ENCODE results near the gene C9orf153.
"Not testable (repeated sequence)": the region's sequence is repeated elsewhere in the genome, so short reads cannot be mapped to it uniquely, and the experiment has no call there.

C9orf153 gene

GRCh38 chr9:86190700-86191099 is 68.8 kb downstream of the C9orf153 start:
- not testable (repeated sequence) for DNase-seq (ENCODE audit: low spot score)

- no peak for DNase-seq (ENCODE audit: low spot score)
Measured at GRCh38 chr9:86187121-86187520, 72.3 kb downstream of the C9orf153 start.

GRCh38 chr9:86186696-86187095 is 72.8 kb downstream of the C9orf153 start:
- no peak for DNase-seq (ENCODE audit: low spot score)

GRCh38 chr9:86185872-86186271 is 73.6 kb downstream of the C9orf153 start:
- DNase-seq (ENCODE audit: low spot score), result no peak

- DNase-seq (ENCODE audit: low spot score), result no peak
Measured at GRCh38 chr9:86184138-86184524, 75.3 kb downstream of the C9orf153 start.

- DNase-seq (ENCODE audit: low spot score), result no peak
Measured at GRCh38 chr9:86183229-86184137, 76.0 kb downstream of the C9orf153 start.

- DNase-seq (ENCODE audit: low spot score), result no peak
Measured at GRCh38 chr9:86181379-86182315, 77.8 kb downstream of the C9orf153 start.

- DNase-seq (ENCODE audit: low spot score), result no peak
Measured at GRCh38 chr9:86178503-86178902, 81.0 kb downstream of the C9orf153 start.

- DNase-seq (ENCODE audit: low spot score), result no peak
Measured at GRCh38 chr9:86177995-86178394, 81.5 kb downstream of the C9orf153 start.

GRCh38 chr9:86176468-86176867 is 83.0 kb downstream of the C9orf153 start:
- DNase-seq (ENCODE audit: low spot score), result no peak

- no peak for DNase-seq (ENCODE audit: low spot score)
Measured at GRCh38 chr9:86175743-86176456, 83.6 kb downstream of the C9orf153 start.

GRCh38 chr9:86175223-86175622 is 84.2 kb downstream of the C9orf153 start:
- no peak for DNase-seq (ENCODE audit: low spot score)

Small RNA genes within 50 kb of the gene (small RNA-seq; reads per million reads assigned to genes)
- gene AL137849.1 (0 reads per million in 2 experiments), gene RN7SKP264 (0 to 2.0 reads per million in 2 experiments)

All from SK-N-DZ (cell line).